Measurements from ENCODE around the gene USP38.

GRCh38 chr4:143184503-143185252 is at the start of gene USP38:
- peak in 1 of 2 donors; percentile 72 for TF ChIP-seq POLR2A (IDR thresholded peaks at IDR 0.05)
- peak in 2 of 12 donors; percentile 25 to 36 for TF ChIP-seq CTCF (IDR thresholded peaks at IDR 0.05)
